NCI-H2171 treated with DMSO at 0.1 percent for 48 hours (cell line): ENCODE measurements around the gene VPS13D.
"Not testable (repeated sequence)": the region's sequence is repeated elsewhere in the genome, so short reads cannot be mapped to it uniquely, and the experiment has no call there.

Experiments used
- DNase-seq: peaks from one replicate; lab custom pipeline; 2025; lab: John Stamatoyannopoulos, UW

Gene VPS13D

DNA sequence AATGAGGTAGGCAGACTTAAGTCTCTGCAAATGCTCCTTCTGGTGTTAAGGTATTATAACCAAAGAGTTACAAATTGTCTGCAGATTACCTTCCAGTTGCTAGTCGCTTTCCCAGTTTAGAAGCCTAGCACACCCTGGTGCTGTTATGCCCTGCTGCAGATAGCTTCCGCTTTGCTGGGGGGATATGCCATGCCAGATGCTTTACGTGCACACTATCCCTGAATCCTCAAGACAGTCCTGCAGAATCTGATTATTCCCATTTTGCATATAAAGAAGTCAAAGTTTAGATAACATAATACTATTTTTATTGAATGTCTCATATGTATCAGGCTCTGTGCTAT is 221.7 kb downstream of the VPS13D start:
- DNase-seq, result peak; percentile 43

DNA sequence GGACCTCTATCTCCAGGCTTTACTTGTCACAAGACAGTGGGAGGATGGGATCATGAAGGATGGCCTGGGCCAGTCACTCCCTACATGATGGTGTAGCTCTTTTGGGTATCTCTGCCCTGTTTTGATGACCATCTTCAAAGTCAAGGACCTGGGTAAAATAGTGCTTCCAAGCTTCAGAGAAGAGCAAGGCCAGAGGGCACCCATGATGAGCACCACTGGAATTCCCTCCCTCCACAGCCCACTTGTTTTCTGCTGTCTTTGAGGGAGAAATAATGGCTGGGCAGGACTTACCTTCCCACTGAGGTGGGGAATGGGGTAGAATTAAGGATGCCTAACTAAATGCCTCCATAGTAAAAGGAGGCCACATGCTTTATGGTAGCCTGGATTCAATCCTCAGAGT is 222.4 kb downstream of the VPS13D start:
- DNase-seq, result no peak

DNA sequence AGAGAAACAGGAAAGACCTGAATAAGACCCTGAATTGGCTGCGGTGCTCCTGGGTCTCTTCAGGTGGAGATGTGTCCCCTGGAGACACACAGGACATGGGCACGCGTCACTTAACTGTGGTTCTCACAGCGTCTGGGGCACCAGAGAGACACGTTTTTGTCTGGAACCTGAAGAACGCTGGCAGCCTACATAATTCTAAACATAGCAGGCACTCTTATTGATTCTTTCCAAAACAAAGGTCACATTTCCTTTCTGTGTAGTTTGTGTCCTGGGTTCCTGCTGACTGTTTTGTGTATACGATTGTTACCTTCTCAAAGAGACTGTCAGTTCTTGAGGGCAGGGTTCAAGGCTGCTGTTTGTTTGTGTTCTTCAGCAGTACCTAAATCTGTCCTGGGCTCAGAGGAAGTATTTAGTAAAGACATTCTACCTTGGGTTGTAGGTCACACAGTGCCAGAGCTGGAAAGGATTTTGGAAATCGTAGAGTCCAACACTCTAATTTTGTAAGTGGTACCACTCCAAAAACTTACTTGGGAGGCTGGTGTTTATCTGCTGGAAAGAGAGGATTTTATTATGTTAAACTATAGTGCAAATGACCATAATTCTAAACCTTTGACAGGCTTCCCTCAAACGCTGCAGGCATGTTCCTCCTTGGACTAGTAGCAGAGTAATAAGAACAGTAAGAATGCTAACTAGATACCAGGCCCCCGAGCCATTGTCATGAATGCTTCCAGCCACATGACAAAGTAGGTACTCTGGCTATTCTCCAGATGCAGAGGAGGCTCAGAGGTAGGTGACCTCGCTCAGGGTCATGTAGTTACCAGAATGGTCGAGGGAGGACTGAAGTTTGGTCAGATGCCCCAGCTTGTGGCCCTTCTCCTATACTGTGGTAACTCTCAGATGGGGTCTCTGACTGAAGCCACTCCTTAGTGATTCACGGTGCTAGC is 223.8 kb downstream of the VPS13D start:
- DNase-seq, result no peak

DNA sequence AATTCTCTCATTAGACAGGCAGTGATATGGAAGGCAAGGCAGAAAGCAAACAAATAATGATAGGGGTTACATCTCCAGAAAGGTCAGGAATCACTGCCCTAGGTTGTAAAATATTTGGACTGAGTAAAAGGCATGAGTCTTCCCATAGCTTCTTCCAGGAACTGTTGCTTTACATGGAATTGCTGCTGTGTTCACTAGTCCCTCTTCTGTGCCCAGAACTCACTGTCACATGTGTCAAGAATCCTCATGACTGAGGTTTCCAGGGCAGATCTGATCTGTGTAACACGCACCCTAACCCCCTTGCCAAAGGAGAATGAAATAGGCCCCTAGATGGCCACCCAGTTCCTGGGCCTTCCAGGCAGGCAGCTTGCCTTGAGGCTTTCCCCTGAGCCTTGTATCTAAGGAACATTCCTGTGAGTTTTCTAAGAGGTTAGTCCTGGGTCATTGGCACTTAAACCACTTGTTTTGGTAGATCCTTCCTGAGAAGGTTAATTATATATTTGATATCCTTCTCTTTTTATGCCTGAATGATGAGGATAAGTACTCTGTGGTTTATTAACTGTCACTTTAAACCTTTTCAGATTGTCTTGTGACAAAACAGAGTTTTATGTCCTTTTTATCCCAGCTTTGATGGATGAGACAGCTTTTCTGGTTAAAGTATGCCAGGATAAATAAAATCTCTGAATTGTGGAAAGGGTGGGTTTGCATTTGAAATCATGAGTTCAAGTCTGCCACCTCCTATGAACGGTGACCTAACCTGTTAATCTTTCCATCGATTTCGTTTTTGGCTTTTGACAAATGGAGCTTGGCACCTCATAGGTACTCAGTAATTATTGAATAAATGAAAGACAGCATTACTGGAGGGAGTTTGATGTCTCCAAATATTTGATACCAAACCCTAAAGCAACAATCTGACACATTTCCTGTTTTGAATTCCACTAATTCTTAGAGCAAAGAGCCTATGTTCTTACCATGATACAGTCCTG is 224.9 kb downstream of the VPS13D start:
- DNase-seq, result peak; percentile 26

DNA sequence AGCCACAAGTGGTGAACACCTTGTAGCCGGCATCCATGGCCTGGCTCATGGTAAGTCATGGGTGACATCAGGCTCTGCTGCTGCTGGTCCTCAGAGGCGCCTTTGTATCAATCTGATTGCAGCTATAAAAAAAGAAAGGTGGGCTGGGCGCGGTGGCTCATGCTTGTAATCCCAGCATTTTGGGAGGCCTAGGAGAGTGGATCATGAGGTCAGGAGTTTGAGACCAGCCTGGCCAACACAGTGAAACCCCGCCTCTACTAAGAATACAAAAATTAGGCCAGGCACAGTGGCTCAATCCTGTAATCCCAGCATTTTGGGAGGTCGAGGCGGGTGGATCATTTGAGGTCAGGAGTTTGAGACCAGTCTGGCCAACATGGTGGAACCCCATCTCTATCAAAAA is 226.3 kb downstream of the VPS13D start:
- DNase-seq, result not testable (repeated sequence)

DNA sequence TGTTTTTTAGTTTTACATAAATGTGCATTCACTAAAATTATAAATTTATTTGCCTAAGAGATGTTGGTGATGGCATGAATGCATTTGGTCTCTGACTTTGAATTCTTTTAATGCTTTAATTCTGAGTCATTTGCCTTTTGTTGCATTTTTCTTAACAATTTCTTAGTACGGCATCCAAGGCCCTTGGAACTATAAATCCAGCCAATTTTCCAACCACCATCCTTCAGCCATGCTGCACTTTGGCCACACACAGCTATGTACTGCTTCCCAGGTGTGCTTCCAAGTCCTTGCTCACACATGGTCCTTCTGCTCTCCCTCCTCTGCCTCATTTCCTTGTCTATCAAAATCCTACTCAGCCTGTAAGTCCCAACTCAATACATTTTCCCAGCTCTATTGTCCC is 227.1 kb downstream of the VPS13D start:
- DNase-seq, result no peak

DNA sequence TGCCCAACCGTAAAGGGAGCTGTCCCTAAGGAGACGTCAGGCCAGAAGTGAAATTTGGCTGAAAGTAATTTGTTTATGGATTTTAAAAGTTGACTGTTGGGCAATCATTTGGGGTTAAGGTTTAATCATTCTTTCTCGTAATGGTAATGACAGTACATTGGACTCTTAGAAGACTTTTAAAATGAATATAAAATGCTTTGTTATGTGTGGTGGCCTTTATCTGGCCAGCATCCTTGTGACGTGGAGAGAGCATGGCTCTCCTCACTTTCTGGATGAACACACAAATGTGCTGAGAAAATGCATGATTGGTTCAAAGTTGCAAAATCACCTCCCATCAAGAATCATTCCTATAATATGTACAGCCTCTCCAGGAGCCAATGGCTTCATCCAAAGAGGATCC is 227.9 kb downstream of the VPS13D start:
- DNase-seq, result no peak

DNA sequence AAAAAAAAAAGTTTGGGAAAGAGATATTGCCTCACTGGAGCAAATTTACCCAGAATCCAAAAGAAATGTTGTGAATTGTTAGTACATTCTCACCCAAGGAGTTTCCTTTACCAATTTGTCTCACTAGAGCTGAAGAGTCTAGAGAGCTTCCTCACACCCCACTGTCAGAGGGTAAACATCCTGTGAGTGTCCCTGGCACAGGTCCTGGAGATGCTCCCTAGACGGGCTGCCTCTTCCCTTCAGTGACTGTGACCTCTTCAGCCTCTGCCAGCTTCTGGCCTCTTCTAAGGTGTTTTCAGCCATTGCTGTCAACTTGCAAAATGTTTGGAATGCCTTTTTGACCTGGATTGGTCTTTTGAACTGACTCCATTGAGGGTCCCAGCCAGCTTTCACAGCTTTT is 228.7 kb downstream of the VPS13D start:
- no peak for DNase-seq

DNA sequence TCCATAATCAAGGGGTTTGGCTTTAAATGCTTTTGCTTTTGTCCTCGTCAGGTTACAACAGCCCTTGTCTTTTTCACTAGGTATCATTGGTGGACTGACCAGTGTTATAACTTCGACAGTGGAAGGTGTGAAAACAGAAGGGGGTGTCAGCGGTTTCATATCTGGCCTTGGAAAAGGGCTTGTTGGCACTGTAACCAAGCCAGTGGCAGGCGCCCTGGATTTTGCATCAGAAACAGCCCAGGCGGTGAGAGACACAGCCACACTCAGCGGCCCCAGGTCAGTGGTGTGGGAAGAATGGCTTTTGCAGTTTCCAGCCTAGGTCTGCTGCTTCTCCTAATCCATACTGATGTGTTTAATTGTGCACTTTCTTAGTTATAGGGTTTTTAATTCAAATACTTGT is 230.3 kb downstream of the VPS13D start:
- DNase-seq, result no peak

DNA sequence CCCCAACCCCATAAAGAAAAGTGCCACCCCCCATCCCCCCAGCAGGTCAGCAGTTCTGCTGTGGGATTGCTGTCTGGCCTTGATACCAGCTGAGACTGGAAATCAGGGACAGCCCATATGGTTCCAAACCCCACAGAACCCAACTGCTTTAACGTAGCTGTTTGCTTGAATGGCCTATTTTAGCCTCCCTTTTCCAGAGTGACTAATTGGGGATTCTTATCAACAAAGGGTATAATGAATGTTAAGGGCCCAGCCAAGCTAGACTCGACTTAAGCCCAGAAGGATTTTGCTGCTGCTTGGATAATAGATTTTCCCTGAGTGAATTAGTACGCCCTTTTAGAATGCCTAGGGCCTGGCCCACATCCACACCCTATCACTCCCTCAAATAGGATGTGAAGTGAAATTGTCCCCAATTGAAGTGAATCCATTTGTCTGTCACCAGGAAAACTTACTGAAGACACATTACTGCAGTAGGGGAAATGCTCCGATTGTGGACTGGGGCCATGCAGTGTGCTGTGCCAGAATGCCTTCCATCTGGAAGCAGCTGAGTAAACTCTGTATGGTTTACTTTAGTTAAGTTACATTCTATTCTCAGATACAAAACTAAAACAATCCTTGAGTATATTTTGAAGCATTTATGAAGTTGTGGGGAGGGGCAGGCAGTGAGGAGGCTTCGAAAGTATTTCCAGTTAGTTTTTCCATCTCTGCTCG is 231.2 kb downstream of the VPS13D start:
- DNase-seq, result no peak

DNA sequence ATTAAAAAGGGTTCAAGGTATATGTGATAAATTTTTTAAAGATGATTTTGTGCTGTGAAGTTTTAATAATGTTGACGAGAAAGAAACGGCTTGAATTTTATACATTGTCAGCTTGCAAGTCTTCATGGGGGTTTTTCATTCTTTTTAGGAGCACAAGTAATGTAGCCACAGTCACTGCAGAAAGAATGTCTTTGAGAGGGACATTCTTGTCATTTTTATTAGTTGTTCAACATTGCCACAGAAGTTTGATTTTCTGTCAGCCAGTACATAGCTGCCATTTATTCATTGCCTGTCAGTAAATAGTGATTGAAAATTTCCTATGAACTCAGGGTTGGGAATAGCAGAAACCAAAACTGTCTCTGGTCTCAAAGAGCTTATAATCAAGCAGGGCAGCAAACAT is 231.9 kb downstream of the VPS13D start:
- no peak for DNase-seq

DNA sequence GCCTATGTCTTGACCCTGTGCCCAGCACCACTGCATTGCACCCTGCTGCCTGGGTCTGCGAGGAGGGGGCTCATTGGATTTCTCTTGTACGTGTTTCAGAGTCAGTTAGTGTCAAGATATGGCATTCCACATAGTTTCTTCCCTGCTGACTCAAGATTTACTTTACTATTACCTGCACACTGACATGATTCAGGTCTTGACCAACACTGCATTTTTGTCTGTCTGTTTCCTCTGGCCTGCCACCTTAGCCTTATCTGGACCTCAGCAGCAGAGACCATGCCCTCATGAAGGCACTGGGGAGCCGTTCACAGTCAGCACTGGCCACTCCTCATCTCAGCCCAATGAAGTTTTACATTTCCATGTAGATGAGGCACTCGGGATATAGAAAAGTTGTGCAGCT is 232.8 kb downstream of the VPS13D start:
- no peak for DNase-seq

DNA sequence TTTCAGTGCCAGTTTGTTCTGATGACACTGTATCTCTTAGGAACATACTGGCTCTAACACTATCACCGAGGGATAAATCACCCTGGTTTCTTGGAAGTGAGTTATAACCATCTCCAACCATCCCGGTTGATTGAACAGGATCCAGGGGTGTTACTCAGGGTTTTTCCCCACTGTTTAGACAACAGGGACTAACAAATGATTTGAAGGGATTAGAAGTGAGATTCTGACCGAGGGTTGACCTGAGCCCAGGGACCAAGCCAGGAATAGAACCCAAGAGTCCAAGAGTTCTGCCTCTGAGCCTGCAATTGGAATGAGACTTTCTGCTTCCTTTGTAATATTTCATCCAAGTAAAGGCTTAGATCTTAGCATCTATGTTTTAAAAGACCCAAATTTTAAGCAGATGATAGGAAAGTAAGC is 234.2 kb downstream of the VPS13D start:
- DNase-seq, result no peak

DNA sequence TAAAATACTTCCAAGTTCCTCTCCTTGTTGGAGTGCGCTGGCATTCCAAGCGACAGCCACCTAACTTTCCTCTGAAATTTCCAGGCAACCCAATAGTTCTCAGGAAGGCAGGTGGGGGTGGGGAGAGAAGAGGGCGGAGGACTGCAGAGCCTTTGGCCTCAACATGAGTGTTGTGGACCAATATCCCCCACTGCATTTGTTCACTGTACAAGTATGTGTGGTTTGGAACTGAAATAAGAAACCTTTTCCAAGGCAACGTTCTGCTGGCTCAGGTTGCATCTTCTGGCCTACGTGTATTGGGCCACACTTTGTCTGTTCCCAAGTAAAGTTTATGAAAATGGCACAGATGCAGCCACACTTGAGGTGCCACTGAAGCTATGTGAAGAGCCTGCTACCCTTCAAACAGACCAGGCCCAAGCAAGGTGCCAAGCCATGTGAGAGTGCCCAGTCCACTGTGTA is 234.8 kb downstream of the VPS13D start:
- DNase-seq, result no peak

DNA sequence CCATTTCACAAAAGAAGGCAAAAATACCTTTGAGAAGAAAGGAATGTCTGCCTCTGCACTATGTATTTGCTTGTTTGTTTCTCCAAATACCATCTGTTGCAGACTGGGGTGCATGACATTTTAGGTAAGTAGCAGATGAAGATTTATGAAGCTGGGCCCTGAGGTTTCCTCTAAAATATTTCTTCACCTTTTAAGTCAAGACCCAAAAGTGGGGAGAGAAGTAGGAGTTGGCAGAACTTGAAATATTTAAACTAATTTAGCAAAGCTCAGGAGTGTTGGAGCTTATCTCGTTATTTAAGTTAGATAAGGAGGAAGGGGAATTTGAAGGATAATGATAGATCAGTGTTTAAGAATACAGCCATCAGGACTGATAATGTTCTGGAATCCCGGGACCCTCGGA is 235.3 kb downstream of the VPS13D start:
- no peak for DNase-seq

DNA sequence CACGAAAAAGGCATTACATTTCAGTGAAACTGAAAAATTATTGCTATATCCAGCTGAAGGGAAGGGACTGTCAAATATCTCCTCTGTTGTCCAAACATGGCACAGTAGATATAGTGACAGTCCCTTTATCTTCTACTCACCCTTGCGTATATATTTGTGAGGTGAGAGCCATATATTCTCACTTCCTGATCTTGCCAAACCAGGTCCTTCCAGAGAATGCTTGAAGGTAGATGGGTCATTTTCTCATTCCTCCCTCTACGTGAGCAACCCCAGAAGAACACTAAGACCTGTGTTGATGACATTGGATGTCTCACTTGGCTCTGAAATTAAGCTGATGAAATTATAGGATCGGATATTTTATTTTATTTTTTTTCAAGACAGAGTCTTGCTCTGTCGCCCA is 237.0 kb downstream of the VPS13D start:
- no peak for DNase-seq

DNA sequence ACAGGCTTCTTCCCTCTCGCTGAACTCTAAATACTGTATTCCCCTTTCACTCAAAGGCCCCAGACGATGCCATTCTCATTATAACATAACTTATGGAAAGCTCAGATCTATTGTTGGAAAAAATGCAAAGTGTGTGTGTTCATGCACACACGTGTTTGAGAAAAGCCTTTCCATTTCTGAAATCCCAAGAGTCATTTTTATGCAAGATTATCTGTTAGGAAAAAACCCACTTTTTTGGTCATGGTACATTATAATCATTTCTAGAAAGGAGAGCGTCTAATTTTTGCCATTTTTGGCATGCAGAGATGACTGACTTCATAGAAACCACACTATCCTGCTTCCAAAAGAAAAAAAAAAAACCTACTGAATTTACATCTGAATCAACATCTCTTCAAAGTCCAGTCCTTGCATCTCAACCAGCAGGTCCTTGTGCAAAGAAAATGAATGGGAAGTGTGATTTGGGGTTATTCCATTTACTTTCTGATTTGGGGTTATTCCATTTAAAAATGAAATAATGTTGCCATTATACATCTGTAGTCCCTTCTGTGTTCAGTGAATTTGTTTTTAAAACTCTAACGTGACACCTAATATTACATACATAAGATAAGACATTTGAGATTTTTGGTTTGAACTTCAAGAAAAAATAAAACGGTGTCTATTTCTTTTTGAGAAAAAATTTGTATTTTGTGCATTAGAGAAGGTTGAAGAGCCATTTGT is 237.9 kb downstream of the VPS13D start:
- no peak for DNase-seq

DNA sequence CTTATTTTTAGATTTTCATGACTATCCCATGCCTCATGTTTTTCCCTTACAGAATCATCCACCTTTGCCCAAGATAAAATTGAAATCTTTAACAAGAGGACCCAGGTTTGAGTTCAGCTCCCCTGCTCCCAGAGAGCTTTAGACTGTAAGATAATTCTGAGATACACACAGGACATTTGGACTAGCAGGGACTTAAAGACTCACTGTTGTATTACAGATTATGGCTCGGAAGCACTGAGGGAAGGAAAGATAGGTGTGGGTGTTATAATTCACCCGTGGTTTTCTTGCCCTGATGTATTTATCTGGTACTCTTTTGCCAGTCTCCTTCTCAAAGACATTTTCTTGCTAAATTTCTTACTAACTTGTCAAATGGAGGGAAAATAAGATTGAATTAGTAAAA is 238.5 kb downstream of the VPS13D start:
- DNase-seq, result no peak

DNA sequence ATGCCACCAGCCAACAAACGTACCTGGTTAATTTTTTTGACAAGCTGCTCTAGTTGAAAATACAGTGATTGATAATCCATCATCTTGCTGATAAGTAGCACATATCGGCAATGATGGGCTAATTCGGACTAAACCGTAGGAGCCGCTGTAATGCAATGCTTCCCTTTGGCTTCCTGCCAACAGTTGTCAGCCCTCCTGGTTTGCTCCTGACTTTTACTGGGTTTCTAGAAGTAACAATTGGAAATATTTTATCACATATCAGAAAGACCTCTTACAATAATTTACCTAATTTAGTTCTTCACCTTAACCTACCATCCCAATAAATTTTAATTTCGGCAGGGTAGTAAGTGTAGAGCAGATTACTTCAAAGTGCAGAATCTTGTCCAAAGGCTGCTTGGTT is 239.7 kb downstream of the VPS13D start:
- DNase-seq, result peak; percentile 23

DNA sequence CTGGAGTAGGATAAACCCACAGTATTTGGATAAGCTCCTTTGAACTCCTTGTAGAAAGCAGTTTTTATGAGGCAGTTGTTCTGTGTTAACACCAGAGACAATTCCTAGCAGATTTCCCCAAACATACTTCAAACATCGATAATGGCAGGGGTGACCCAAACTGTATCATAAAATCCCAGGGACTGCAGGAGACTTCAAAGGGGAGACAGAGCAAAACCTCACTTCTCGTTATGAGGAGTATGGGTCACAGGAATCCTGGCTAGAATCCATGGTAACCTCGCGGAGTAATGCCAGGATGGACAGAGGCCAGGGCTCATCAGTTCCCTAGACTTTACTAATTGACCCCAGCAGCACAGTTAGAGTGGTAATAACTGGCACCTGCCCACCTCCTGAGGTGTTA is 240.2 kb downstream of the VPS13D start:
- DNase-seq, result no peak

DNA sequence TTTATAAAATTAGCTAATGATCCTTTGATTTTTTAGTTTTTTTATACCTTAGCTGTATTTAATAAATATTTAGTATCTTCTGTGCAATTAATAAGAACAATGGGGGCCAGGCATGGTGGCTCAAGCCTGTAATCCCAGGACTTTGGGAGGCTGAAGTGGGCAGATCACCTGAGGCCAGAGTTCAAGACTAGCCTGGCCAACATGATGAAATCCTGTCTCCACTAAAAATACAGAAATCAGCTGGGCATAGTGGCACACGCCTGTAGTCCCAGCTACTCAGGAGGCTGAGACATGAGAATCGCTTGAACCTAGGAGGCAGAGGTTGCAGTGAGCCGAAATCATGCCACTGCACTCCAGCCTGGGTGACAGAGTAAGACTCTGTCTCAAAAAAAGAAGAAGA is 241.1 kb downstream of the VPS13D start:
- DNase-seq, result not testable (repeated sequence)
